Thymus (tissue), 11 donors: Measurements from ENCODE around the gene HAP1. TPM values are rescaled to one million over a fixed set of nuclear protein-coding genes. Genes with fewer than 3 reads are reported as not detected.

ENCODE experiments used
- DNase-seq, 9 donors: peaks; one replicate each; pipeline ENCODE4 v3.0.0-alpha.2; 2013; ENCODE audit warnings: low spot score in 9 of 9, low read depth in 6 of 9, missing footprints in 1 of 9
- H3K27ac ChIP-seq, 2 donors: one replicate each; pipeline ENCODE4 v1.5.1; 2013; ENCODE audit warnings: control low read depth in 1 of 2, low read depth in 1 of 2, low read length in 1 of 2, mild to moderate bottlenecking in 1 of 2, moderate library complexity in 1 of 2
- H3K27me3 ChIP-seq, 2 donors: one replicate each; pipeline ENCODE4 v1.5.1; 2013; ENCODE audit warnings: low read length in 1 of 2; ENCODE audit not compliant: control insufficient read depth in 2 of 2, insufficient read depth in 1 of 2
- H3K36me3 ChIP-seq, 2 donors: one replicate each; pipeline ENCODE4 v1.5.1; 2013; ENCODE audit warnings: low read length in 1 of 2, mild to moderate bottlenecking in 1 of 2, moderate library complexity in 1 of 2; ENCODE audit not compliant: control insufficient read depth in 2 of 2, insufficient read depth in 2 of 2
- H3K4me1 ChIP-seq, 2 donors: one replicate each; pipeline ENCODE4 v1.5.1; 2013; ENCODE audit warnings: low read length in 2 of 2; ENCODE audit not compliant: control insufficient read depth in 2 of 2, insufficient read depth in 2 of 2
- H3K4me3 ChIP-seq, 2 donors: one replicate each; pipeline ENCODE4 v1.5.1; 2013; ENCODE audit warnings: low read length in 2 of 2, control low read depth in 1 of 2, mild to moderate bottlenecking in 1 of 2
- H3K9me3 ChIP-seq, 2 donors: one replicate each; pipeline ENCODE4 v1.5.1; 2013; ENCODE audit warnings: low read length in 1 of 2, mild to moderate bottlenecking in 1 of 2; ENCODE audit not compliant: control insufficient read depth in 2 of 2, insufficient read depth in 1 of 2
- WGBS: extraction: QIAGEN DNeasy Blood & Tissue Kit; methylation state at CpG from one replicate; pipeline ENCODE4 v1.1.7; 2013; 5-methylcytosine and 5-hydroxymethylcytosine counted together
- polyA plus RNA-seq: library from polyadenylated mRNA; stranded (reverse); fragments of 200-250 nt; gene quantifications from one replicate; pipeline ENCODE4 v1.2.3, GENCODE V29; 2013
- total RNA-seq: library from RNA; stranded (reverse); fragments of 120-200 nt; gene quantifications from one replicate; pipeline ENCODE4 v1.2.4, GENCODE V29; 2013
- donor health status: healthy.

HAP1 gene
- total and polyA plus RNA-seq, 2 donors, result 0.33 to 4.0 TPM

DNA sequence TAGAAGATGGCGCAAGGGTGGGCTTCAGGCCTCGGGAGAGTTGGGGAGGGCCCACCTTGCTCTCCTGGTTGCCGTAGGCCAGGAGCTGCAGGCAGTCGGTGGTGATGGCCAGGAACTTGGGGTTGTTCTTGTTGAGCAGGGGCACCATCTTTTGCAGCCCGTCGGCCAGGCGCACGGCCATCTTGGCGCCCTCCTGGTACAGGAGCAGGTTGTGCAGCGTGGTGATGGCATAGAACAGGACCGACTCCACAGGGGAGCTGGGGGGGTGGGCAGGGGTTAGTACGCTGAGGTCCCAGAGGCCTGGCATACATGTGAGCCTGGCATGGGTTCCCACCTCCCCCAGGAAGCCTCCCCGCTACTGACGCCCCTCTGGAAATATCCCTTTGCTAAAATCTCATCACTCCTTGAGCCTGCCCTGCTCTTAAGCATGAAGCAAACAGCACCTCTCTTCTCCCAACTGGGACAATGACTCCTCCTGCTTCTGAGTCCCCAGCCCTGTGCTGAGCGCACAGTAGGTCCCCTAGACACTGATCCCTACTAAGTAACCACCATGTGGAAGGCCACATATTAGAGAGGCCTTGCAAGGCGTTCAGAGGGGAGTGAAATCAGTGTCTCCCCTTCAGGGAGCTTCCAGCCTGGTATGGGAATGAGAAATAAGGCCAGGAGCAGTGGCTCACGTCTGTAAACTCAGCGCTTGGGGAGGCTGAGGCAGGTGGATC is 33.0 kb upstream of the HAP1 start:
- 97% methylated on average over 18 of the region's 18 CpGs for WGBS
- no peak for DNase-seq

DNA sequence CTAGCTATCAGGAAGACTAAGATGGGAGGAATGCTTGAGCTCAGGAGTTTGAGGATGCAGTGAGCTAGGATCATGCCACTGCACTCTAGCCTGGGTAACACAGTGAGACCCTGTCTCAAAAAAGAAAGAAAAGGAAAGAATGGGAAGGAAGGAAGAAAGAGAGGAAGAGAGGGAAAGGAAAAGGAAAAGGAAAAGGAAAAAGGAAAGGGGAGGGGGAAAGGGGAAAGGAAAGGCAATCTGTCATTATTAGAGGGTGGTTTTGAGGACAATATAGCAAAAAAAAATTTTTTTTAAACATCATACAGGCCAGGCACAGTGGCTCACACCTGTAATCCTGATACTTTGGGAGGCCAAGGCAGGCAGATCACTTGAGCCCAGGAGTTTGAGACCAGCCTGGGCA is 31.7 kb upstream of the HAP1 start:
- Histone ChIP-seq H3K36me3 (peaks cover 7 to 57% of the 10 kb centered on the region in 2 donors), H3K4me3 (no peak overlapping the region), H3K9me3 (peaks cover 0 to 1% of the 10 kb centered on the region in 2 donors), H3K4me1 (no peaks in the 10 kb centered on the region), H3K27me3 (no peaks in the 10 kb centered on the region), H3K27ac (no peak overlapping the region)
- no peak for DNase-seq

More for the DNA sequence above, 33.0 kb upstream of the HAP1 start:
- H3K27me3 ChIP-seq, result no peaks in the 10 kb centered on the region
- H3K4me3 ChIP-seq, result no peak overlapping the region
- H3K27ac ChIP-seq, result no peak overlapping the region
- peaks cover 11 to 56% of the 10 kb centered on the region in 2 donors for H3K36me3 ChIP-seq
- peaks cover 0 to 3% of the 10 kb centered on the region in 2 donors for H3K4me1 ChIP-seq
- peaks cover 0 to 1% of the 10 kb centered on the region in 2 donors for H3K9me3 ChIP-seq

DNA sequence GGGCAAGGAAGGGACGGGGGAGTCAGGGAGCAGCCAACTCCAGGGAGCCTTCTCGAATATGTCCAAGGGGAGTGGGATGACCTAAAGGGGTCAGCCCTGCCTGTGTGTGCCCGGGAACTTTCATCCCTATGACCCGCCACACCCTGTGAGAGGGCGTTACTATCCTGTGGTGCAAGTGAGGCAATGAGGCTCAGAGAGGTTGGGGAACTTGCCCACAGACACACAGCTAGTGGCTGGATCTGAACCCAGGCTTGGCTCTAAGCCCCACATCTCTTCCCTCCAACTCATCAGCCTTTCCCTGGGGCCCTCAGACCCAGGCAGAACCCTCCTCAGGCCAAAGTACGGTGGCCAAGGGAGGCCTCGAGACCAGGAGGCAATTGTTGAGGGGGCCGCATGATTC is 28.9 kb upstream of the HAP1 start:
- no peaks in the 10 kb centered on the region for H3K27me3 ChIP-seq
- H3K27ac ChIP-seq, result no peak overlapping the region
- no peaks in the 10 kb centered on the region for H3K9me3 ChIP-seq
- no peak overlapping the region for H3K4me3 ChIP-seq
- no peak for DNase-seq
- H3K4me1 ChIP-seq, result no peaks in the 10 kb centered on the region
- 97% methylated on average over 8 of the region's 8 CpGs for WGBS
- peaks cover 3 to 54% of the 10 kb centered on the region in 2 donors for H3K36me3 ChIP-seq

DNA sequence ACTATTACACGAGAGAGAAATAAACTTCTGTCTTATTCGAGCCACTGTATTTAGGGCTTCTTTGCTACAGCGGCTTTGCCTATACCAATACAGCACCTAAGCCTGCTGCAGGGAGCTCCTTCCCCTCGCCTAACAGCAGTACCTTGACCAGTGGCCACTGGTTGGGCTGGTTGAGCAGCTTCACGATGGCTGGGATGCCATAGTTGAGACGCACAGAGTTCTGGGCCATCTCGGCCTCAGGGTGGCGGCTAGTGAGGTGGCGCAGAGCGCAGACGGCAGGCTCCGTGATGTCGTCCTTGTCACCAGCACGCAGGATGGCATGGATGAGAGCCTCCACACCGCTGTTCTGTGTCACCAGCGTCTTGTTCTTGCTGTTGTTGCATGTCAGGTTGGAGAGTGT is 28.4 kb upstream of the HAP1 start:
- Histone ChIP-seq H3K27ac (no peak overlapping the region), H3K4me1 (no peaks in the 10 kb centered on the region), H3K27me3 (no peaks in the 10 kb centered on the region), H3K9me3 (no peaks in the 10 kb centered on the region), H3K4me3 (no peak overlapping the region), H3K36me3 (peaks cover 3 to 58% of the 10 kb centered on the region in 2 donors)
- WGBS, result 97% methylated on average over 16 of the region's 16 CpGs
- no peak for DNase-seq

DNA sequence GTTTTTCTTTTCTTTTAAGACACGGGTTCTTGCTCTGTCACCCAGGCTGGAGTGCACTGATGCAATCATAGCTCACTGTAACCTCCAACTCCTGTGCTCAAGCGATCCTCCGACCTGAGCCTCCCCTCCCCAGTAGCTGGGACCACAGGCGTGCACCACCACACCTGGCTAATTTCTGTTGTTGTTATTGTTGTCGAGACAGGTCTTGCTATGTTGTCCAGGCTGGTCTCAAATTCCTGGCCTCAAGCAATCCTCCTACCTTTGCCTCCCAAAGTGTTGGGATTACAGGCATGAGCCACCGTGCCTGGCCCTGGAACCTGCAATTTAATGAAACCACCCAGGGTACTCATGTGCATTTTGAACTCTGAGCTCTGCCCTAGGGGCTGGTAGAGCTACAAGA is 27.9 kb upstream of the HAP1 start:
- H3K36me3 ChIP-seq, result peaks cover 3 to 59% of the 10 kb centered on the region in 2 donors
- H3K9me3 ChIP-seq, result no peaks in the 10 kb centered on the region
- H3K27me3 ChIP-seq, result no peaks in the 10 kb centered on the region
- 97% methylated on average over 6 of the region's 6 CpGs for WGBS
- no peak overlapping the region for H3K27ac ChIP-seq
- no peak overlapping the region for H3K4me3 ChIP-seq
- no peaks in the 10 kb centered on the region for H3K4me1 ChIP-seq
- DNase-seq, result no peak

DNA sequence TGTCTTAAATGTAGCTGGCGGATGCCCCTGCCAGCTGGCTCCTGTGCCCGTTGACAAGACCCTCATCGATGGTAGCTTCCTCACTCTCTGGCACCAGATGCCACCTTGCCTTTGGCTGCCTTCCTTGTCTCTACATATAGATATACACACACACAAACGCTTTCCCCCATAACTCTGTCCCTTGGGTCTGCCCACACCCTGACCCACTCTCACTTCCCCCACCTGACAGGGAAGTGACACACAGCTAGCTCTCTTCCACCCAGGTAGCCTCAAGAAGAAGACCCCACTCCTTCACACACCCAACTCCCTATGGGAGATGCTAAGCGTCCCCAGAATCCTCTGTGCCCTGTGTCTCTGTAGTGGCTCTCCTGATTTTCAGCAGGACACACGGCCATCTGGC is 26.4 kb upstream of the HAP1 start:
- 95% methylated on average over 6 of the region's 6 CpGs for WGBS
- H3K36me3 ChIP-seq, result peaks cover 8 to 63% of the 10 kb centered on the region in 2 donors
- DNase-seq, result no peak
- H3K27me3 ChIP-seq, result no peaks in the 10 kb centered on the region
- no peaks in the 10 kb centered on the region for H3K9me3 ChIP-seq
- no peaks in the 10 kb centered on the region for H3K4me1 ChIP-seq
- H3K4me3 ChIP-seq, result no peak overlapping the region
- H3K27ac ChIP-seq, result no peak overlapping the region

DNA sequence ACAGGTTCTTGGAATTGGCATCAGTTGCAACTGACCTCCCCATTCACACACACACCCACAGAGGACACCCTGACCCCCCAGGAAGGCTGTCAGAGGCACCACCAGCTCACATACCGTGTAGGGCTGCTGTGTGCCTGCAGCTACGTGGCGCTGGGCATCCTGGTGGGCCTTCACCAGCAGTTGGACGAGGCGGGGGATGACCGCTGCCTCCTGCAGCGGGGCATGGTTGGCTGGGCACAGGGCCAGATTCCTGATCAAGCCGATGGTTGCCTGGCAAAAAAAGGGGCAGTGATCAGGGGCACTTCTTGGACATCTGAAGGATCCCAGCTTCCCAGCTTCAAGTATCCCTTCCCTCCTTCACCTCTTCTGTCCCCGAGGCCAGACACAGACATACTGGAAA is 24.2 kb upstream of the HAP1 start:
- H3K27me3 ChIP-seq, result no peaks in the 10 kb centered on the region
- no peak overlapping the region for H3K4me3 ChIP-seq
- 98% methylated on average over 9 of the region's 9 CpGs for WGBS
- H3K9me3 ChIP-seq, result no peaks in the 10 kb centered on the region
- no peaks in the 10 kb centered on the region for H3K4me1 ChIP-seq
- H3K36me3 ChIP-seq, result peaks cover 13 to 55% of the 10 kb centered on the region in 2 donors
- DNase-seq, result no peak
- H3K27ac ChIP-seq, result no peak overlapping the region

DNA sequence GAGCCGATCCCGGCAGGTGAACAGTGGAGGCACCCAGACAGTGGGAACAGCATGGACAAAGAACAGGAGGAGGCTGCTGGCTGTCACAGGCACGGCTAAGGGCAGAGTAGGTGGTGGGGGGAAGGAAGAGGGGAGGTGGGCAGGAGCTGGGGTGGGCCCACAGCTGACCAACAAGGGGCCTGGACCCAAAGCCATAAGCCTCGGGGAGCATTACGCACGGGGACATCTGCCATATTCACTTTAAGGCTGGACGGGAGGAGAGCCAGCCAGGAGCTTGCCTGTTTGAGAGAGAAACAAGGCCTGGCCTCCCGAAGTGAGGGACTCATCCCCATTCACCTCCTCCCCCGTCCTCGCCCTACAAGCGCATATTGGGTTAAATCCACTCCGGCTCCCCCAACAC is 19.6 kb upstream of the HAP1 start:
- 94% methylated on average over 12 of the region's 12 CpGs for WGBS

DNA sequence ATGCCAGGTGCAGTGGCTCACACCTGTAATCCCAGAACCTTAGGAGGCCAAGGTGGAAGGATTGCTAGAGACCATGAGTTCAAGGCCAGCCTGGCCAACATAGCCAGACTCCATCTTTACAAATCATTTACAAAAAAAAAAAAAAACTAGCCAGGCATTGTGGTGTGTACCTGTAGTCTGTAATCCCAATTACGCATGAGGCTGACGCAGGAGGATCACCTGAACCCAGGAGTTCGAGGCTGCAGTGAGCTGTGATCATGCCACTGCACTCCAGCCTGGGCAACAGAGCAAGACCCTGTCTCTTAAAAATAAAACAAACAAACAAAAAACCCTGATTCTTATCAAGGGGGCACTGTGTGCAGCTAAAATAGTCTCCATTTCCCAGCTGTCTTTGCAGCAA is 16.8 kb upstream of the HAP1 start:
- 82% methylated on average over 3 of the region's 3 CpGs for WGBS
- Histone ChIP-seq H3K9me3 (no peaks in the 10 kb centered on the region), H3K27ac (no peak overlapping the region), H3K27me3 (no peaks in the 10 kb centered on the region), H3K36me3 (peaks cover 6 to 9% of the 10 kb centered on the region in 2 donors), H3K4me3 (no peak overlapping the region), H3K4me1 (no peaks in the 10 kb centered on the region)
- no peak for DNase-seq

More for the DNA sequence above, 19.6 kb upstream of the HAP1 start:
- Histone ChIP-seq H3K4me3 (no peak overlapping the region), H3K36me3 (peaks cover 9 to 27% of the 10 kb centered on the region in 2 donors), H3K4me1 (no peaks in the 10 kb centered on the region), H3K9me3 (no peaks in the 10 kb centered on the region), H3K27me3 (no peaks in the 10 kb centered on the region), H3K27ac (no peak overlapping the region)
- DNase-seq, result no peak
